Neuronal stem cell (in vitro differentiated cells): Measurements from ENCODE around the gene MGST2.

ENCODE experiments used
- DNase-seq: peaks from one replicate; pipeline ENCODE4 v3.0.0-alpha.2; 2013; ENCODE audit warnings: low spot score
- H2AFZ ChIP-seq: one replicate; pipeline ENCODE4 v1.6.1; 2013; ENCODE audit warnings: mild to moderate bottlenecking, low read length, inconsistent platforms
- H2AK5ac ChIP-seq: 2 replicates; pipeline ENCODE4 v1.6.1; 2013; ENCODE audit warnings: low read depth, mild to moderate bottlenecking, inconsistent platforms, low read length, moderate library complexity, mixed read lengths
- H2BK120ac ChIP-seq: 2 replicates; pipeline ENCODE4 v1.6.1; 2013; ENCODE audit warnings: low read depth, mild to moderate bottlenecking, inconsistent platforms, low read length, moderate library complexity, mixed read lengths
- H2BK12ac ChIP-seq: one replicate; pipeline ENCODE4 v1.6.1; 2013; ENCODE audit warnings: low read length, inconsistent platforms
- H2BK15ac ChIP-seq: 2 replicates; pipeline ENCODE4 v1.6.1; 2013; ENCODE audit warnings: mild to moderate bottlenecking, low read length, inconsistent platforms, mixed read lengths
- H2BK5ac ChIP-seq: one replicate; pipeline ENCODE4 v1.6.1; 2013; ENCODE audit warnings: inconsistent platforms, mild to moderate bottlenecking, low read length, moderate library complexity
- H3K14ac ChIP-seq: one replicate; pipeline ENCODE4 v1.6.1; 2013; ENCODE audit warnings: low read length, inconsistent platforms
- H3K18ac ChIP-seq: 2 replicates; pipeline ENCODE4 v1.6.1; 2013; ENCODE audit warnings: low read length, inconsistent platforms
- H3K23ac ChIP-seq: 2 replicates; pipeline ENCODE4 v1.6.1; 2013; ENCODE audit warnings: low read depth, mild to moderate bottlenecking, mixed read lengths, low read length, inconsistent platforms; ENCODE audit not compliant: poor library complexity
- H3K27ac ChIP-seq: replicated peaks from 3 replicates; pipeline ENCODE4 v1.5.1; 2013; ENCODE audit warnings: low read length, inconsistent platforms
- H3K27me3 ChIP-seq, 3 experiments: 2 replicates each; pipeline ENCODE4 v1.6.1; 2013; ENCODE audit warnings: low read length in 3 of 3, mild to moderate bottlenecking in 2 of 3, inconsistent platforms in 1 of 3, low read depth in 1 of 3, mixed read lengths in 1 of 3, moderate library complexity in 1 of 3; ENCODE audit not compliant: control insufficient read depth in 3 of 3, insufficient read depth in 3 of 3
- H3K36me3 ChIP-seq, 2 donors: replicated peaks in 1 of 2; 2 replicates each; pipeline ENCODE4 v1.6.1; 2013; ENCODE audit warnings: low read length in 2 of 2; ENCODE audit not compliant: control insufficient read depth in 2 of 2, insufficient read depth in 2 of 2
- H3K4ac ChIP-seq: 2 replicates; pipeline ENCODE4 v1.6.1; 2013; ENCODE audit warnings: inconsistent platforms, mild to moderate bottlenecking, low read length, moderate library complexity
- H3K4me1 ChIP-seq, 2 donors: 1 replicate in 1 of 2; 2 replicates in 1 of 2; pipeline ENCODE4 v1.6.1; 2013; ENCODE audit warnings: low read length in 2 of 2, low read depth in 1 of 2; ENCODE audit not compliant: control insufficient read depth in 2 of 2, insufficient read depth in 1 of 2
- H3K4me2 ChIP-seq: one replicate; pipeline ENCODE4 v1.6.1; 2013; ENCODE audit warnings: mild to moderate bottlenecking, low read length, inconsistent platforms; ENCODE audit not compliant: insufficient read depth, poor library complexity, severe bottlenecking
- H3K4me3 ChIP-seq, 2 donors: 2 replicates each; pipeline ENCODE4 v1.5.1; 2013; ENCODE audit warnings: low read length in 2 of 2, mild to moderate bottlenecking in 2 of 2, inconsistent platforms in 1 of 2, moderate library complexity in 1 of 2
- H3K79me1 ChIP-seq: one replicate; pipeline ENCODE4 v1.6.1; 2013; ENCODE audit warnings: low read depth, mild to moderate bottlenecking, inconsistent platforms, low read length, moderate library complexity
- H3K9ac ChIP-seq: one replicate; pipeline ENCODE4 v1.6.1; 2013; ENCODE audit warnings: mild to moderate bottlenecking, low read depth, low read length, inconsistent platforms; ENCODE audit not compliant: poor library complexity
- H3K9me3 ChIP-seq, 2 donors: replicated peaks in 1 of 2; 2 replicates each; pipeline versions ENCODE3 to v1.6.1; 2013; ENCODE audit warnings: low read length in 2 of 2, mild to moderate bottlenecking in 2 of 2, inconsistent platforms in 1 of 2, low read depth in 1 of 2, mixed read lengths in 1 of 2, moderate library complexity in 1 of 2; ENCODE audit not compliant: control insufficient read depth in 2 of 2, insufficient read depth in 1 of 2
- H4K8ac ChIP-seq: one replicate; pipeline ENCODE4 v1.6.1; 2013; ENCODE audit warnings: low read depth, mild to moderate bottlenecking, inconsistent platforms, low read length, moderate library complexity
- H4K91ac ChIP-seq: one replicate; pipeline ENCODE4 v1.6.1; 2013; ENCODE audit warnings: low read length, low read depth, mild to moderate bottlenecking, inconsistent platforms; ENCODE audit not compliant: poor library complexity
- WGBS, 2 donors: extraction: QIAGEN DNeasy Blood & Tissue Kit; methylation state at CpG; one replicate each; pipeline ENCODE4 v1.1.7; 2013; ENCODE audit warnings: missing lambda C conversion rate in 2 of 2, mixed read lengths in 1 of 2; ENCODE audit not compliant: insufficient read length in 2 of 2, insufficient replicate concordance in 1 of 2; ENCODE audit errors: extremely low coverage in 2 of 2; 5-methylcytosine and 5-hydroxymethylcytosine counted together

MGST2 gene

DNA sequence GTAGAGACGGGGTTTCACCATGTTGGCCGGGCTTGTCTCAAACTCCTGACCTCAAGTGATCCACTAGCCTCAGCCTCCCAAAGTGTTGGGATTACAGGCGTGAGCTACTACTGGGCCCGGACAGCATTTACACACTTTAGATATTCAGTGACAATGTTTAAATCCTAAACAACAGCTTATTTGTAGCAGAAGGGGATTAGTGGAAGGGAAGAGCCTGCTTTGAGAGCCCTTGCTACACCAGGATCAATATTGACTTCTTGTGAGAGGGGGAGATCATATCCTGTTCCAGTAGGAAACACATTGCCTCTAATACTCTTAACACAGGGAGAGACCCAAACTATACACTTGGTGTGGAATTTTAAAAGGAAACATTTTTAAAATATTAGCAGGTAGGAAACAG lies 7.1 kb downstream of the MGST2 start:
- Histone ChIP-seq H3K36me3 (peaks cover 0 to 3% of the 10 kb centered on the region in 2 donors), H2AFZ (no peak overlapping the region), H2AK5ac (no peak overlapping the region), H3K9me3 (peaks cover 0 to 4% of the 10 kb centered on the region in 2 donors), H3K9ac (no peak overlapping the region), H3K4me3 (no peak overlapping the region), H3K4me2 (no peak overlapping the region), H3K4me1 (peaks cover 0 to 7% of the 10 kb centered on the region in 2 donors), H4K91ac (no peak overlapping the region), H2BK5ac (no peak overlapping the region), H4K8ac (no peak overlapping the region), H3K23ac (no peak overlapping the region), H3K79me1 (no peaks in the 10 kb centered on the region), H2BK12ac (no peak overlapping the region), H2BK120ac (no peak overlapping the region), H3K4ac (no peak overlapping the region), H2BK15ac (no peak overlapping the region), H3K27ac (no peak overlapping the region), H3K27me3 (no peaks in the 10 kb centered on the region), H3K14ac (no peak overlapping the region), H3K18ac (no peak overlapping the region)
- DNase-seq: no peak
- WGBS, 2 donors: no CpG with 5 or more reads among the region's 4 CpGs

DNA sequence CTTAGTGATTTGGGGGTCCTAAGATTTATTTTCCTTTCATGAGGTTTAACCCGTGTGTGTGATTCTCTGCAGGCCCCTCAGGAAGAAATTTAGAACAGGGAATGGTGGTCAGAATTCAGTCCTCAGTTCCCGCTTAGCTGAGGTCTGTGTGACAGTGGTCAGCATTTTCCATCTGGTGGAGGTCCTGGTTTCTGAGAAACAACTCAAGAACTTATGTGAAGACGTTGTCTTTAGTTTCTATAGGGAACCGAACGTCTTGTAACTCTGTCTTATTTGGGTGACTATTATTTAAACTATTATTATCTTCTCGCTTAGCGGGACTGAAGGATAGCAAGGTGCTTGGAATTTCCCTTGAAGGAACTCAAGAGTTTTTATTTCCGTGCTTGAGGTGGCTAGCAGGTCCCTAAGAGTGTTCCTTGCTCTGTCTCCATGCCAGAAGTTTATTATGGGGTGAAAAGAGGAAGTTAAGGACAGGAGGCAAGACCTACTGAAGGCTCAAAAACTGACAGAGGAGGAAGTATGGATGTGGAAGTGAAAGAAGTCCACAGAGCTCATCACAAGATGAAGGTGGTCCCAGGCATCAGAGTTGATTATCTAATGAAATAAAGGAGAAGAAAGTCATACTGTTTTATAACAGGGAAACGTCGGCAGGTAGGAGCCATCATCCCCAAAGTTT lies 9.4 kb downstream of the MGST2 start:
- Histone ChIP-seq H3K14ac (no peak overlapping the region), H3K4me1 (no peaks in the 10 kb centered on the region), H3K9ac (no peak overlapping the region), H3K27ac (no peak overlapping the region), H3K79me1 (no peaks in the 10 kb centered on the region), H4K8ac (no peak overlapping the region), H3K27me3 (no peaks in the 10 kb centered on the region), H2BK12ac (no peak overlapping the region), H2AFZ (no peak overlapping the region), H2BK15ac (no peak overlapping the region), H3K4me2 (no peak overlapping the region), H3K18ac (no peak overlapping the region), H3K23ac (no peak overlapping the region), H2BK120ac (no peak overlapping the region), H2BK5ac (no peak overlapping the region), H3K4me3 (no peak overlapping the region), H3K36me3 (peaks cover 0 to 23% of the 10 kb centered on the region in 2 donors), H2AK5ac (no peak overlapping the region), H3K4ac (no peak overlapping the region), H3K9me3 (peaks cover 0 to 13% of the 10 kb centered on the region in 2 donors), H4K91ac (no peak overlapping the region)
- no peak for DNase-seq
- no CpG with 5 or more reads among the region's 10 CpGs for WGBS, 2 donors

DNA sequence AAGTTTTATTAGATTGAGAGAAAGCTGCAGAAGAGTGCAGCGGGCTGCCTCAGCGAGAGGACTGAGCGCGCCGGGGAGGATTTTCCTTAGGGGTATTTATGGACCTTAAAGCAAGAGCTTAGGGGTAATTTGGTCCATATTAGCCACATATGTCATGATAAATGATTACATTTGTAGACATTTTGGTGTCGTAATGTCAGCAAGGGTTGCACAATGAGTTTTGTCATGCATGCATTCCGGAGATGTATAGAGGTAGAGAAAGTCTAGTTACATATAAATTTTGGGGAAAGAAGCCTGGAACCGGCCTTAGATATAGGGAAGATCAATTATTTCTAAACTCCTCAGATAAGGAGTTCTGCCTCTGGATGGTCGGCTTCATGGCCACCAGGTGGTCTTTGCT lies 10.0 kb downstream of the MGST2 start:
- no peak overlapping the region for H2BK120ac ChIP-seq
- H2BK12ac ChIP-seq: no peak overlapping the region
- peaks cover 0 to 27% of the 10 kb centered on the region in 2 donors for H3K36me3 ChIP-seq
- H3K9ac ChIP-seq: no peak overlapping the region
- no peaks in the 10 kb centered on the region for H3K4me1 ChIP-seq
- no peak overlapping the region for H2BK5ac ChIP-seq
- no peak for DNase-seq
- H3K4me3 ChIP-seq: no peak overlapping the region
- no peaks in the 10 kb centered on the region for H3K27me3 ChIP-seq
- no peak overlapping the region for H3K18ac ChIP-seq
- H2AK5ac ChIP-seq: no peak overlapping the region
- no peak overlapping the region for H4K91ac ChIP-seq
- no CpG with 5 or more reads among the region's 9 CpGs for WGBS, 2 donors
- H2AFZ ChIP-seq: no peak overlapping the region
- no peak overlapping the region for H3K4me2 ChIP-seq
- H2BK15ac ChIP-seq: no peak overlapping the region
- H3K79me1 ChIP-seq: no peaks in the 10 kb centered on the region
- no peak overlapping the region for H3K27ac ChIP-seq
- no peak overlapping the region for H3K14ac ChIP-seq
- no peak overlapping the region for H4K8ac ChIP-seq
- no peak overlapping the region for H3K4ac ChIP-seq
- peaks cover 0 to 13% of the 10 kb centered on the region in 2 donors for H3K9me3 ChIP-seq
- no peak overlapping the region for H3K23ac ChIP-seq

DNA sequence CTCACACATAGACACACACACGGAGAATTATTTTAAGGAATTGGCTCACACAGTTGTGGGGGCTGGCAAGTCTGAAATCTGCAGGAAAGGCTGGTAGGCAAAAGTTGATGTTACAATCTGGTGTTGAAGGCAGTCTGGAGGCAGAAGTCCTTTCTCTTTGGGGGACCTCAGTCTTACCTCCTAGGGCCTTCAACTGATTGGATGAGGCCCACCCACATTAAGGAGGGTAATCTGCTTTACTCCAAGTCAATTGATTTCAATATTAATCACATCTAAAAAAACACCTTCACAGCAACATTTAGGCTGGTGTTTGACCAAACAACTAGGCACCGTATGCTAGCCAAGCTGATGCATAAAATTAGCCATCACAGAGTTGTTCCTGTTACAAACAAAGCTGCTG lies 10.7 kb downstream of the MGST2 start:
- Histone ChIP-seq H3K18ac (no peak overlapping the region), H3K4ac (no peak overlapping the region), H3K27me3 (no peaks in the 10 kb centered on the region), H3K23ac (no peak overlapping the region), H2AFZ (no peak overlapping the region), H4K8ac (no peak overlapping the region), H3K36me3 (peaks cover 0 to 27% of the 10 kb centered on the region in 2 donors), H2BK120ac (no peak overlapping the region), H3K9me3 (peaks cover 0 to 13% of the 10 kb centered on the region in 2 donors), H3K9ac (no peak overlapping the region), H3K27ac (no peak overlapping the region), H2BK15ac (no peak overlapping the region), H3K14ac (no peak overlapping the region), H3K4me3 (no peak overlapping the region), H3K4me1 (no peaks in the 10 kb centered on the region), H2BK5ac (no peak overlapping the region), H4K91ac (no peak overlapping the region), H3K4me2 (no peak overlapping the region), H3K79me1 (no peaks in the 10 kb centered on the region), H2AK5ac (no peak overlapping the region), H2BK12ac (no peak overlapping the region)
- no peak for DNase-seq
- no CpG with 5 or more reads among the region's 2 CpGs for WGBS, 2 donors
